OCI-LY7 (cell line): ENCODE measurements around the gene MAZ. TPM values are rescaled to one million over a fixed set of nuclear protein-coding genes. Genes with fewer than 3 reads are reported as not detected.
"Not testable (repeated sequence)": the region's sequence is repeated elsewhere in the genome, so short reads cannot be mapped to it uniquely, and the experiment has no call there.

Source experiments
- BruUV-seq: library from RNA; stranded (reverse); fragments of 400-500 nt; replicated peaks from 2 replicates; lab custom pipeline; 2021; lab: Mats Ljungman, UMichigan
- CTCF ChIA-PET: fragments of 300-600 bp; sonication (Branson Sonifier 250); formaldehyde crosslinking; loops from one replicate; lab custom pipeline; 2022; ENCODE audit warnings: antibody characterized with exemption; ENCODE audit not compliant: unreplicated experiment; lab: Charles Lee
- POLR2A ChIA-PET: fragments of 300-600 bp; sonication (Branson Sonifier 250); formaldehyde crosslinking; loops from one replicate; lab custom pipeline; 2022; ENCODE audit warnings: antibody characterized with exemption; lab: Charles Lee
- DNase-seq: peaks from one replicate; pipeline ENCODE4 v3.0.0-alpha.2; 2015; ENCODE audit warnings: low spot score
- H2AFZ ChIP-seq: fragments of 200-600 bp; sonication (generic), shearing (Covaris generic); 2 replicates; pipeline ENCODE4 v1.6.1; 2014; ENCODE audit warnings: mild to moderate bottlenecking, antibody characterized with exemption, low read length, moderate library complexity
- H3K27ac ChIP-seq: fragments of 200-600 bp; sonication (generic); 2 replicates; pipeline ENCODE4 v1.5.1; 2014; ENCODE audit warnings: mixed run types, low read depth, mild to moderate bottlenecking, moderate library complexity, low read length, inconsistent platforms; ENCODE audit not compliant: poor library complexity, severe bottlenecking
- H3K36me3 ChIP-seq: fragments of 200-600 bp; sonication (generic); 2 replicates; pipeline ENCODE4 v1.6.1; 2014; ENCODE audit warnings: mild to moderate bottlenecking, antibody characterized with exemption, low read length, moderate library complexity, mixed read lengths; ENCODE audit not compliant: insufficient read depth
- H3K4me1 ChIP-seq: fragments of 200-600 bp; sonication (generic); 2 replicates; pipeline ENCODE4 v1.5.1; 2014; ENCODE audit warnings: mild to moderate bottlenecking, low read length; ENCODE audit not compliant: insufficient read depth, poor library complexity, severe bottlenecking
- H3K4me2 ChIP-seq: fragments of 200-600 bp; sonication (generic); 2 replicates; pipeline ENCODE4 v1.6.1; 2014; ENCODE audit warnings: mild to moderate bottlenecking, low read length
- H3K4me3 ChIP-seq: fragments of 200-600 bp; sonication (generic); 2 replicates; pipeline ENCODE4 v1.5.1; 2014; ENCODE audit warnings: mild to moderate bottlenecking, low read depth, low read length; ENCODE audit not compliant: poor library complexity, severe bottlenecking
- H3K79me2 ChIP-seq: fragments of 200-600 bp; sonication (generic); 2 replicates; pipeline ENCODE4 v1.6.1; 2016; ENCODE audit warnings: low read depth, mild to moderate bottlenecking, low read length, moderate library complexity, mixed read lengths; ENCODE audit not compliant: insufficient read depth
- H3K9me2 ChIP-seq: fragments of 200-600 bp; sonication (generic); 2 replicates; pipeline ENCODE4 v1.6.1; 2016; ENCODE audit warnings: mild to moderate bottlenecking, low read length, mixed read lengths; ENCODE audit not compliant: insufficient read depth
- H3K9me3 ChIP-seq: fragments of 200-600 bp; sonication (generic); 2 replicates; pipeline ENCODE4 v1.6.1; 2014; ENCODE audit warnings: mild to moderate bottlenecking, mixed run types, low read length, mixed read lengths
- H4K20me1 ChIP-seq: fragments of 200-600 bp; sonication (generic); 2 replicates; pipeline ENCODE4 v1.6.1; 2014; ENCODE audit warnings: mild to moderate bottlenecking, antibody characterized with exemption, low read length, moderate library complexity, mixed read lengths; ENCODE audit not compliant: insufficient read depth
- CTCF ChIP-seq: fragments of 200-600 bp; sonication (generic); conservative IDR thresholded peaks from 2 replicates; pipeline ENCODE4 v1.5.1; 2014; ENCODE audit warnings: mild to moderate bottlenecking, antibody characterized with exemption, low read length, moderate library complexity, mixed read lengths
- EZH2phosphoT487 ChIP-seq: fragments of 200-600 bp; sonication (generic); IDR thresholded peaks from 2 replicates; pipeline ENCODE4 v1.6.1; 2018; ENCODE audit warnings: low read depth, borderline replicate concordance, mild to moderate bottlenecking, mixed run types, antibody characterized with exemption, low read length, moderate library complexity, mixed read lengths
- intact Hi-C: fragments of 100-400 bp; cut with micrococcal nuclease; formaldehyde crosslinking; loops from one replicate; pipeline ENCODE4 v1.10.0; 2022; ENCODE audit not compliant: unreplicated experiment
- total RNA-seq, 2 experiments: library from RNA; depleted of rRNA in 1 of 2; stranded (reverse); fragments of >200 nt in 1 of 2; shearing (Covaris generic) in 1 of 2; gene quantifications; 2 replicates each; pipeline ENCODE4 v1.2.3, GENCODE V29; 2014 to 2022

MAZ gene
- total RNA-seq, 2 experiments from 2014 or later, result 471 to 484 TPM

- H3K9me3 ChIP-seq, result no peaks in the 10 kb centered on the region
- no peak for TF ChIP-seq EZH2phosphoT487
- TF ChIP-seq CTCF, result no peak
- no peak overlapping the region for H2AFZ ChIP-seq
- H3K79me2 ChIP-seq, result no peaks in the 10 kb centered on the region
- POLR2A ChIA-PET, result interaction anchor here (1.1 kb wide), 1 partner anchor 41 kb away, joined by 3 read pairs; no protein-coding TSS in a partner anchor
- no peak for DNase-seq
- no peaks in the 10 kb centered on the region for H4K20me1 ChIP-seq
- H3K4me3 ChIP-seq, result no peak overlapping the region
- intact Hi-C loops, result no loop called here
- no peak overlapping the region for H3K4me2 ChIP-seq
- CTCF ChIA-PET, result no interaction called here
- BruUV-seq, result no TSS peak
- H3K4me1 ChIP-seq, result no peaks in the 10 kb centered on the region
- no peaks in the 10 kb centered on the region for H3K9me2 ChIP-seq
- H3K27ac ChIP-seq, result no peak overlapping the region
- no peaks in the 10 kb centered on the region for H3K36me3 ChIP-seq
Measured at GRCh38 chr16:29770250-29770929, 35.9 kb upstream of the MAZ start.

- BruUV-seq, POLR2A ChIA-PET: not testable (repeated sequence)
Measured at GRCh38 chr16:29772330-29772729, 34.0 kb upstream of the MAZ start.

GRCh38 chr16:29774730-29775129, 31.6 kb upstream of the MAZ start:
- H4K20me1 ChIP-seq, result no peaks in the 10 kb centered on the region
- no peaks in the 10 kb centered on the region for H3K9me2 ChIP-seq
- no peaks in the 10 kb centered on the region for H3K79me2 ChIP-seq
- H3K27ac ChIP-seq, result no peak overlapping the region
- no peak overlapping the region for H2AFZ ChIP-seq
- BruUV-seq, result no TSS peak
- no peaks in the 10 kb centered on the region for H3K4me1 ChIP-seq
- no peaks in the 10 kb centered on the region for H3K9me3 ChIP-seq
- H3K4me2 ChIP-seq, result no peak overlapping the region
- no peaks in the 10 kb centered on the region for H3K36me3 ChIP-seq
- TF ChIP-seq CTCF, result no peak
- TF ChIP-seq EZH2phosphoT487, result no peak
- ChIA-PET CTCF (interaction anchor here (1.0 kb wide), 1 partner anchor 11 kb away, joined by 3 read pairs; no protein-coding TSS in a partner anchor), POLR2A (interaction anchor here (0.5 to 0.7 kb wide), 2 partner anchors 11 to 23 kb away, joined by 3 read pairs; no protein-coding TSS in a partner anchor)
- intact Hi-C loops, result no loop called here
- no peak for DNase-seq
- no peak overlapping the region for H3K4me3 ChIP-seq

More at GRCh38 chr16:29772330-29772729, 34.0 kb upstream of the MAZ start:
- H3K9me3 ChIP-seq, H3K9me2 ChIP-seq, CTCF ChIA-PET, H3K27ac ChIP-seq, intact Hi-C loops, DNase-seq, H3K36me3 ChIP-seq, H3K4me2 ChIP-seq, H3K4me3 ChIP-seq, H4K20me1 ChIP-seq, H3K79me2 ChIP-seq, H2AFZ ChIP-seq, H3K4me1 ChIP-seq: not testable (repeated sequence)
